A673 (cell line): ENCODE results near the gene MAD2L2. TPM values are rescaled to one million over a fixed set of nuclear protein-coding genes. Genes with fewer than 3 reads are reported as not detected.

Experiments
- BruUV-seq: library from RNA; stranded (reverse); fragments of 400-500 nt; replicated peaks from 2 replicates; lab custom pipeline; 2021; lab: Mats Ljungman, UMichigan
- CTCF ChIA-PET: fragments of 300-600 bp; sonication (Branson Sonifier 250); formaldehyde crosslinking; loops from one replicate; lab custom pipeline; 2022; ENCODE audit warnings: antibody characterized with exemption; lab: Charles Lee
- POLR2A ChIA-PET: fragments of 300-600 bp; sonication (Branson Sonifier 250); formaldehyde crosslinking; loops from one replicate; lab custom pipeline; 2022; ENCODE audit warnings: antibody characterized with exemption; ENCODE audit not compliant: low non-redundant PET; lab: Charles Lee
- DNase-seq: peaks from one replicate; pipeline ENCODE4 v3.0.0-alpha.2; 2015; ENCODE audit warnings: low spot score
- H3K27ac ChIP-seq: fragments of 200-600 bp; sonication (generic); 2 replicates; pipeline ENCODE4 v1.5.1; 2016; ENCODE audit warnings: mixed run types, low read depth, mild to moderate bottlenecking, mixed read lengths, antibody characterized with exemption, low read length; ENCODE audit not compliant: poor library complexity, severe bottlenecking
- H3K27me3 ChIP-seq: fragments of 200-600 bp; sonication (generic); replicated peaks from 2 replicates; pipeline ENCODE4 v1.6.1; 2017; ENCODE audit warnings: mixed run types, low read depth, mild to moderate bottlenecking, mixed read lengths, antibody characterized with exemption, low read length; ENCODE audit not compliant: insufficient read depth, poor library complexity
- H3K36me3 ChIP-seq: fragments of 200-600 bp; sonication (generic); 2 replicates; pipeline ENCODE4 v1.6.1; 2016; ENCODE audit warnings: mixed run types, mild to moderate bottlenecking, mixed read lengths, antibody characterized with exemption, low read length; ENCODE audit not compliant: insufficient read depth, poor library complexity, severe bottlenecking
- H3K4me1 ChIP-seq: fragments of 200-600 bp; sonication (generic); 2 replicates; pipeline ENCODE4 v1.6.1; 2017; ENCODE audit warnings: mixed run types, mild to moderate bottlenecking, mixed read lengths, antibody characterized with exemption, low read length; ENCODE audit not compliant: insufficient read depth, poor library complexity, severe bottlenecking
- H3K4me3 ChIP-seq: fragments of 200-600 bp; sonication (generic); 2 replicates; pipeline ENCODE4 v1.5.1; 2016; ENCODE audit warnings: low read depth, mixed run types, mild to moderate bottlenecking, mixed read lengths, low read length; ENCODE audit not compliant: poor library complexity, severe bottlenecking
- H3K9me3 ChIP-seq: fragments of 200-600 bp; sonication (generic); 2 replicates; pipeline ENCODE4 v1.6.1; 2016; ENCODE audit warnings: mixed run types, low read depth, mild to moderate bottlenecking, mixed read lengths, antibody characterized with exemption, low read length; ENCODE audit not compliant: poor library complexity, severe bottlenecking
- CTCF ChIP-seq: fragments of 300-800, 200-600 bp; sonication (generic); conservative IDR thresholded peaks from 2 replicates; pipeline ENCODE4 v1.5.1; 2017; ENCODE audit warnings: low read depth, mild to moderate bottlenecking, antibody characterized with exemption, low read length, moderate library complexity, mixed read lengths
- EZH2 ChIP-seq: fragments of 200-600 bp; sonication (generic); IDR thresholded peaks from 2 replicates; pipeline ENCODE4 v1.6.1; 2017; ENCODE audit warnings: borderline replicate concordance, low read depth, mild to moderate bottlenecking, mixed read lengths, antibody characterized with exemption, low read length; ENCODE audit not compliant: poor library complexity, severe bottlenecking
- intact Hi-C: fragments of 100-400 bp; cut with micrococcal nuclease; formaldehyde crosslinking; loops from one replicate; pipeline ENCODE4 v1.10.0; 2022; ENCODE audit not compliant: unreplicated experiment
- total RNA-seq: library from RNA; stranded (reverse); gene quantifications from 2 replicates; pipeline ENCODE4 v1.2.3, GENCODE V29; 2021

The MAD2L2 gene
- total RNA-seq, 1 experiment from 2014 or later, result 134 TPM

GRCh38 chr1:11701981-11702803 is 21.2 kb upstream of the MAD2L2 start:
- POLR2A ChIA-PET, result no interaction called here
- peaks cover 55% of the 10 kb centered on the region for H3K4me1 ChIP-seq
- intact Hi-C loops, result no loop called here

GRCh38 chr1:11701551-11701961 is 20.6 kb upstream of the MAD2L2 start:
- DNase-seq, result peak; percentile 65
- no peak for TF ChIP-seq CTCF
- TF ChIP-seq EZH2, result no peak
- POLR2A ChIA-PET, result no interaction called here
- no TSS peak for BruUV-seq
- peaks cover 53% of the 10 kb centered on the region for H3K4me1 ChIP-seq
- H3K4me3 ChIP-seq, result peak overlapping the region; percentile 37
- H3K27ac ChIP-seq, result peak overlapping the region; percentile 6
- no peaks in the 10 kb centered on the region for H3K27me3 ChIP-seq
- CTCF ChIA-PET, result no interaction called here
- H3K36me3 ChIP-seq, result no peaks in the 10 kb centered on the region
- no peaks in the 10 kb centered on the region for H3K9me3 ChIP-seq
- intact Hi-C loops, result no loop called here

More at GRCh38 chr1:11701981-11702803, 21.2 kb upstream of the MAD2L2 start:
- Histone ChIP-seq H3K9me3 (no peaks in the 10 kb centered on the region), H3K4me3 (no peak overlapping the region), H3K27ac (no peak overlapping the region), H3K27me3 (no peaks in the 10 kb centered on the region), H3K36me3 (no peaks in the 10 kb centered on the region)
- no TSS peak for BruUV-seq
- no peak for TF ChIP-seq CTCF
- TF ChIP-seq EZH2, result no peak
- CTCF ChIA-PET, result no interaction called here
- no peak for DNase-seq

- no peak for TF ChIP-seq EZH2
- Histone ChIP-seq H3K9me3 (no peaks in the 10 kb centered on the region), H3K4me3 (peak overlapping the region; percentile 37), H3K27me3 (no peaks in the 10 kb centered on the region), H3K36me3 (no peaks in the 10 kb centered on the region), H3K4me1 (peaks cover 53% of the 10 kb centered on the region), H3K27ac (peak overlapping the region; percentile 37)
- POLR2A ChIA-PET, result interaction anchor here (0.7 kb wide), 1 partner anchor 101 kb away, joined by 3 read pairs; no protein-coding TSS in a partner anchor
- intact Hi-C loops, result no loop called here
- DNase-seq, result peak; percentile 86
- CTCF ChIA-PET, result interaction anchor here (0.8 kb wide), 1 partner anchor 36 kb away, joined by 3 read pairs; no protein-coding TSS in a partner anchor
- no TSS peak for BruUV-seq
These were observed 19.9 kb upstream of the MAD2L2 start for GRCh38 chr1:11700601-11701467.
